Gastroesophageal sphincter (tissue), 4 donors: ENCODE measurements around the gene PWWP2B. TPM values are rescaled to one million over a fixed set of nuclear protein-coding genes. Genes with fewer than 3 reads are reported as not detected.

ENCODE experiments used
- ATAC-seq: fragments of 150-250 bp; one replicate; pipeline ENCODE4 v1.9.1; 2016; ENCODE audit warnings: mild to moderate bottlenecking, moderate library complexity
- H3K27ac ChIP-seq, 4 donors: fragments of 200-600 bp; sonication (generic) in 3 of 4; 1 replicate in 3 of 4; 2 replicates in 1 of 4; pipeline ENCODE4 v1.5.1; 2016 to 2019
- H3K27me3 ChIP-seq: fragments of 200-600 bp; sonication (generic); one replicate; pipeline ENCODE4 v1.5.1; 2019
- H3K36me3 ChIP-seq, 2 donors: fragments of 200-600 bp; sonication (generic); one replicate each; pipeline ENCODE4 v1.5.1; 2019; ENCODE audit warnings: control low read depth in 1 of 2
- H3K4me1 ChIP-seq, 3 donors: fragments of 200-600 bp; sonication (generic); 1 replicate in 2 of 3; 2 replicates in 1 of 3; pipeline ENCODE4 v1.5.1; 2016 to 2019; ENCODE audit warnings: control low read depth in 2 of 3
- H3K4me3 ChIP-seq, 2 donors: fragments of 200-600 bp; sonication (generic); one replicate each; pipeline ENCODE4 v1.5.1; 2019; ENCODE audit warnings: mild to moderate bottlenecking in 1 of 2, moderate library complexity in 1 of 2
- H3K9me3 ChIP-seq, 3 donors: fragments of 200-600 bp; sonication (generic); one replicate each; pipeline ENCODE4 v1.5.1; 2017 to 2019; ENCODE audit warnings: control low read depth in 2 of 3
- EP300 ChIP-seq: sonication (generic); formaldehyde crosslinking; IDR thresholded peaks from one replicate; pipeline ENCODE4 v1.6.1; 2017; ENCODE audit warnings: antibody characterized with exemption, mild to moderate bottlenecking
- POLR2A ChIP-seq, 2 donors: fragments of 450-650 bp; IDR thresholded peaks; one replicate each; pipeline ENCODE4 v1.6.1; 2017; ENCODE audit warnings: antibody characterized with exemption in 2 of 2, mild to moderate bottlenecking in 2 of 2, moderate library complexity in 1 of 2
- POLR2AphosphoS5 ChIP-seq: sonication (generic); formaldehyde crosslinking; IDR thresholded peaks from one replicate; pipeline ENCODE4 v1.6.1; 2017; ENCODE audit warnings: antibody characterized with exemption
- WGBS, 2 donors: methylation state at CpG; one replicate each; pipeline ENCODE4 v1.1.5; 2018; ENCODE audit warnings: low coverage in 1 of 2; 5-methylcytosine and 5-hydroxymethylcytosine counted together
- total RNA-seq, 4 donors: library from RNA; depleted of rRNA; stranded (reverse); fragments of >200 nt; gene quantifications; one replicate each; pipeline ENCODE4 v1.1.0, GENCODE V29; 2016
- TF ChIP-seq, protein P1 (sequence below), 4 experiments: fragments of 200-600 bp in 2 of 4; fragments of 450-650 bp in 2 of 4; sonication (generic) in 1 of 4; IDR thresholded peaks; one replicate each; pipeline ENCODE4 v1.5.1; 2017 to 2019; ENCODE audit warnings: antibody characterized with exemption in 4 of 4, mild to moderate bottlenecking in 2 of 4, moderate library complexity in 2 of 4

Gene PWWP2B
- total RNA-seq, 4 donors from 2014 or later, result 11.3 to 17.1 (median 14.8) TPM

DNA sequence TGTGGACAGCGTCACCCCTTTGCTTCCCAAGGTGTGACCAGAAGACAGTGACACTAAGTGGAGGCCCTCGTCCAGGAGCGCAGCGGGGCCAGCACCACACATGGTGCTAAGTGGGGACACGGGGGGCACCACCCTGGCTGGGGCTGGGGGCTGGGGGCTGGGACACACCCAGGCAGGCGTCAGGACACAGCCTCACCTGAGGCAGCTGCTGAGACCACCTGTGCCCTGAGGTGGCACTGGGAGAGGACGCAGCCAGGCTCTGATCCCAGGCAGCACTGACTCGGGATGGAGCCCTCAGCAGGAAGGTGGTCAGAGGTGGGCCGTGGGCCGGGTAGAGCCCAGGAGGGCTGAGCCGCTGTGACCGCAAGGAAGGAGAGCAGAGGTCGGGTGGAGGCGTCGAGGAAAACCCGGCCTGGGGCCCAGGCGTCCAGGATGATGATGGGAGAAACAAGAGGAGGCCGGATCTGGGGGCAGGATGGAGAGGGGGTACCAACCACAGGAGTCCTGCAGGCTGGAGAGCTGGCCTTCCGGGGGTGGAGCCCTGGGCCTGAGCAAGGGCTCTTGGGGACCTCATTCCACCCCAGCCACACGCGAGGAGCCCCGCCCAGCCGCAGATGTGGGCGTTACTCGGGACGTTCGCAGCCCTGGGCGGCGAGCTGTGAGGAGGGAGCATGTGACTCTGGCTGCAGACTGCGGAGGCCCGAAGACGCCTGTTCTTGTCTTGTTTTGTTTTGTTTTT is 42.5 kb upstream of the PWWP2B start:
- peaks cover 0 to 36% of the 10 kb centered on the region in 2 donors for H3K36me3 ChIP-seq
- H3K4me3 ChIP-seq, result no peak overlapping the region
- no peaks in the 10 kb centered on the region for H3K4me1 ChIP-seq
- WGBS, 2 donors, result 73 to 90% methylated on average over 3 to 4 of the region's 32 CpGs
- TF ChIP-seq POLR2A (IDR thresholded peaks at IDR 0.05), result no peak
- TF ChIP-seq EP300, result no peak
- TF ChIP-seq POLR2AphosphoS5, result no peak
- TF ChIP-seq, protein P1, sequence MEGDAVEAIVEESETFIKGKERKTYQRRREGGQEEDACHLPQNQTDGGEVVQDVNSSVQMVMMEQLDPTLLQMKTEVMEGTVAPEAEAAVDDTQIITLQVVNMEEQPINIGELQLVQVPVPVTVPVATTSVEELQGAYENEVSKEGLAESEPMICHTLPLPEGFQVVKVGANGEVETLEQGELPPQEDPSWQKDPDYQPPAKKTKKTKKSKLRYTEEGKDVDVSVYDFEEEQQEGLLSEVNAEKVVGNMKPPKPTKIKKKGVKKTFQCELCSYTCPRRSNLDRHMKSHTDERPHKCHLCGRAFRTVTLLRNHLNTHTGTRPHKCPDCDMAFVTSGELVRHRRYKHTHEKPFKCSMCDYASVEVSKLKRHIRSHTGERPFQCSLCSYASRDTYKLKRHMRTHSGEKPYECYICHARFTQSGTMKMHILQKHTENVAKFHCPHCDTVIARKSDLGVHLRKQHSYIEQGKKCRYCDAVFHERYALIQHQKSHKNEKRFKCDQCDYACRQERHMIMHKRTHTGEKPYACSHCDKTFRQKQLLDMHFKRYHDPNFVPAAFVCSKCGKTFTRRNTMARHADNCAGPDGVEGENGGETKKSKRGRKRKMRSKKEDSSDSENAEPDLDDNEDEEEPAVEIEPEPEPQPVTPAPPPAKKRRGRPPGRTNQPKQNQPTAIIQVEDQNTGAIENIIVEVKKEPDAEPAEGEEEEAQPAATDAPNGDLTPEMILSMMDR (IDR thresholded peaks at IDR 0.05), result no peak
- no peaks in the 10 kb centered on the region for H3K9me3 ChIP-seq
- ATAC-seq, result no peak
- H3K27me3 ChIP-seq, result no peaks in the 10 kb centered on the region
- H3K27ac ChIP-seq, result no peak overlapping the region

DNA sequence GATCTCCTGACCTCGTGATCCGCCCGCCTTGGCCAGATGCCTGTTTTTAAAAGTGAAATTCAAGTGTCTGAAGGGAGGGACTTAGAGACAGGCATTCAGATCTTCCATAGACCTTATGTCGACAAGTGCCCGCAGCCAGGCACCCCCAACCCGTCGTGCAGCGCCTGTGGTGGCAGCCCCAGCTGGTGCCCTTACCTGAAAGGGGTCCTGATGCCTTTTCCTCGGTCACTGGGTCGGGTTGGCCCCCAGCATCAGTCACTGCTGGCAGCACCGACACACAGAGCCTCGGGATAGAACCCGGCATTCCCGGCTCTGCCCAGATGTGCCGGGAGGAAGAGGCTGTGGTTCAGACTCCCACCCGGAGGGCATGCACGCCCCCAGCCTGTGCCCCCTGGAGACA is 41.7 kb upstream of the PWWP2B start:
- Histone ChIP-seq H3K27me3 (no peaks in the 10 kb centered on the region), H3K27ac (no peak overlapping the region), H3K9me3 (no peaks in the 10 kb centered on the region), H3K36me3 (peaks cover 0 to 33% of the 10 kb centered on the region in 2 donors), H3K4me1 (no peaks in the 10 kb centered on the region), H3K4me3 (no peak overlapping the region)
- TF ChIP-seq, protein P1 (IDR thresholded peaks at IDR 0.05), result no peak
- no peak for TF ChIP-seq EP300
- no peak for TF ChIP-seq POLR2A (IDR thresholded peaks at IDR 0.05)
- TF ChIP-seq POLR2AphosphoS5, result no peak
- 93% methylated on average over 3 of the region's 17 CpGs; no CpG with 5 or more reads in 1 of the 2 donors for WGBS, 2 donors
- no peak for ATAC-seq

DNA sequence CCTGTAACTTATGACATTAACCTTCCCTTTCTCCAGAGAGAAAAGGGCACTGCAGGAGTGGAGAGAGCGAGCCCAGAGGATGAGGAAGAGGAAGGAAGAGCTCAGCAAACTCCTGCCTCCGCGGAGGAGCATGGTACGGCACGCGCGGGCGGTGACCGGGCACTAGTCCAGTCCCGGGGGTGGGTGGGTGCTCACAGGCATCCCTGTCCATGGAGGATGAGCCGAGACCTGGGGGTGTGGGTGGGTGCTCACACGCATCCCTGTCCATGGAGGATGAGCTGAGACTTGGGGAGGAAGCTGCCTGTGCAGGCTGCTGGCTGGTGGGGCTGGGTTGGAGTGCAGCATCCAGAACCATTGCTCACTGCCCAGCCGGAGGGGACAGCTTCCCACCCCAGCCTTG is 41.2 kb upstream of the PWWP2B start:
- TF ChIP-seq POLR2AphosphoS5, result no peak
- TF ChIP-seq, protein P1 (IDR thresholded peaks at IDR 0.05), result no peak
- TF ChIP-seq POLR2A (IDR thresholded peaks at IDR 0.05), result no peak
- TF ChIP-seq EP300, result no peak
- Histone ChIP-seq H3K4me3 (no peak overlapping the region), H3K27me3 (no peaks in the 10 kb centered on the region), H3K36me3 (peaks cover 0 to 33% of the 10 kb centered on the region in 2 donors), H3K27ac (no peak overlapping the region), H3K9me3 (no peaks in the 10 kb centered on the region), H3K4me1 (no peaks in the 10 kb centered on the region)
- 90% methylated on average over 2 of the region's 13 CpGs; no CpG with 5 or more reads in 1 of the 2 donors for WGBS, 2 donors
- ATAC-seq, result no peak

DNA sequence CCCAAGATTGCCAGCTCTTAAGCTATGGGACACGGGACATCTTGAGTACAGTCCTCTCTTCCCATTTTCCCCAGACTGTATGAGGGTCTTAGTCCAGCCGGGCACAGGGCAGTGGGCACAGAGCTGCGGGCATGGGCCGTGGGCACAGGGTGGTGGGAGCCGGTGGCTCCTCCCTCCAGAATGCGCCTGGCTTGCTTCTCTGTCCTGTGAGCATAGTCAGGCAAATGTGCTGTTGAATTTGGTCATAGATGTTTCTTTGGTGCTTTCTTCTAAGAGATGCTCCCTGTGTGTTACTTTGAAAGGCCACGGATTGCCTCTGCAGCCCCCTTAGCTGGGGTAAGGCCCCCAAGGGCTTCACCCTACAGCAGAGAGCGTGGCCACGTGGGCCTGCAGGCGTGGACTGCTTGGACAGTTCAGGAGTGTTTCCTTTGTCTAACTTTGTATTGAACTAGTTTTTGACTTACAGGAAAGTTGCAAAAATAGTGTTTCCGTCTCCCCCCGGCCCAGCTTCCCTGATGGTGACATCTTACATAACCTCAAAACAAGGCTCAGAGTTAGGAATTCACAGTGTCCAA is 40.3 kb upstream of the PWWP2B start:
- Histone ChIP-seq H3K27ac (no peak overlapping the region), H3K4me3 (no peak overlapping the region), H3K9me3 (no peaks in the 10 kb centered on the region), H3K27me3 (no peaks in the 10 kb centered on the region), H3K36me3 (peaks cover 0 to 34% of the 10 kb centered on the region in 2 donors), H3K4me1 (no peaks in the 10 kb centered on the region)
- ATAC-seq, result no peak
- WGBS, 2 donors, result 90 to 95% methylated on average over 3 to 5 of the region's 12 CpGs
- TF ChIP-seq, protein P1 (IDR thresholded peaks at IDR 0.05), result no peak
- TF ChIP-seq EP300, result no peak
- TF ChIP-seq POLR2A (IDR thresholded peaks at IDR 0.05), result no peak
- TF ChIP-seq POLR2AphosphoS5, result no peak
